Type B pancreatic cell (in vitro differentiated cells): ENCODE data around the gene RPL22L1. TPM values are rescaled to one million over a fixed set of nuclear protein-coding genes. Genes with fewer than 3 reads are reported as not detected.
"Not testable (repeated sequence)": the region's sequence is repeated elsewhere in the genome, so short reads cannot be mapped to it uniquely, and the experiment has no call there.

Source experiments
- DNase-seq: peaks from one replicate; pipeline ENCODE4 v3.0.0; 2021; ENCODE audit warnings: mixed read lengths; ENCODE audit not compliant: unreplicated experiment; ENCODE audit errors: extremely low spot score
- H3K27ac Mint-ChIP-seq: 2 replicates; pipeline ENCODE4 v1.8.0; 2021; ENCODE audit warnings: mild to moderate bottlenecking, mixed read lengths
- H3K27me3 Mint-ChIP-seq: 2 replicates; pipeline ENCODE4 v1.8.0; 2021; ENCODE audit warnings: mixed read lengths
- H3K36me3 Mint-ChIP-seq: 2 replicates; pipeline ENCODE4 v1.8.0; 2021; ENCODE audit warnings: mixed read lengths
- H3K4me1 Mint-ChIP-seq: one replicate; pipeline ENCODE4 v1.8.0; 2021; ENCODE audit warnings: mixed read lengths; ENCODE audit not compliant: unreplicated experiment
- H3K4me3 Mint-ChIP-seq: 2 replicates; pipeline ENCODE4 v1.8.0; 2021; ENCODE audit warnings: mild to moderate bottlenecking, mixed read lengths
- H3K9me3 Mint-ChIP-seq: 2 replicates; pipeline ENCODE4 v1.8.0; 2021; ENCODE audit warnings: mixed read lengths
- CTCF ChIP-seq: fragments of 200-600 bp; sonication (generic); conservative IDR thresholded peaks from 2 replicates; pipeline ENCODE4 v1.5.0; 2021; ENCODE audit warnings: antibody characterized with exemption, mild to moderate bottlenecking
- total RNA-seq: library from RNA; stranded (reverse); gene quantifications from 2 replicates; pipeline ENCODE4 v1.2.1, GENCODE V29; 2021; ENCODE audit warnings: low replicate concordance

RPL22L1 gene
- total RNA-seq, 1 donor from 2014 or later, result 78.3 TPM

GRCh38 chr3:170830580-170830979 is 39.4 kb downstream of the RPL22L1 start:
- no peak overlapping the region for H3K4me3 Mint-ChIP-seq
- H3K9me3 Mint-ChIP-seq, result no peaks in the 10 kb centered on the region
- no peaks in the 10 kb centered on the region for H3K36me3 Mint-ChIP-seq
- TF ChIP-seq CTCF, result no peak
- H3K4me1 Mint-ChIP-seq, result peaks cover 25% of the 10 kb centered on the region
- peaks cover 12% of the 10 kb centered on the region for H3K27me3 Mint-ChIP-seq
- no peak overlapping the region for H3K27ac Mint-ChIP-seq
- no peak for DNase-seq

GRCh38 chr3:170829546-170830272 is 40.3 kb downstream of the RPL22L1 start:
- no peak for TF ChIP-seq CTCF
- H3K27ac Mint-ChIP-seq, result no peak overlapping the region
- DNase-seq, result no peak
- peaks cover 12% of the 10 kb centered on the region for H3K27me3 Mint-ChIP-seq
- H3K36me3 Mint-ChIP-seq, result no peaks in the 10 kb centered on the region
- H3K9me3 Mint-ChIP-seq, result no peaks in the 10 kb centered on the region
- peaks cover 18% of the 10 kb centered on the region for H3K4me1 Mint-ChIP-seq
- no peak overlapping the region for H3K4me3 Mint-ChIP-seq

GRCh38 chr3:170826047-170826446 is 43.9 kb downstream of the RPL22L1 start:
- Mint-ChIP-seq H3K4me3 (no peak overlapping the region), H3K36me3 (peaks cover 3% of the 10 kb centered on the region), H3K4me1 (peaks cover 15% of the 10 kb centered on the region), H3K27me3 (peaks cover 8% of the 10 kb centered on the region), H3K9me3 (no peaks in the 10 kb centered on the region), H3K27ac (no peak overlapping the region)
- no peak for TF ChIP-seq CTCF
- DNase-seq, result no peak

GRCh38 chr3:170823562-170823961 is 46.4 kb downstream of the RPL22L1 start:
- not testable (repeated sequence) for H3K27me3 Mint-ChIP-seq, H3K4me3 Mint-ChIP-seq, DNase-seq, H3K36me3 Mint-ChIP-seq, H3K27ac Mint-ChIP-seq, H3K9me3 Mint-ChIP-seq, H3K4me1 Mint-ChIP-seq

- not testable (repeated sequence) for H3K27me3 Mint-ChIP-seq, H3K27ac Mint-ChIP-seq, DNase-seq, H3K9me3 Mint-ChIP-seq, H3K36me3 Mint-ChIP-seq, H3K4me3 Mint-ChIP-seq
- peaks cover 21% of the 10 kb centered on the region for H3K4me1 Mint-ChIP-seq
These were observed 51.7 kb downstream of the RPL22L1 start for GRCh38 chr3:170818325-170818724.

GRCh38 chr3:170817471-170817870 is 52.5 kb downstream of the RPL22L1 start:
- H3K27ac Mint-ChIP-seq, H3K36me3 Mint-ChIP-seq, DNase-seq, H3K4me3 Mint-ChIP-seq, H3K27me3 Mint-ChIP-seq, H3K9me3 Mint-ChIP-seq: not testable (repeated sequence)
- H3K4me1 Mint-ChIP-seq, result peaks cover 27% of the 10 kb centered on the region

- Mint-ChIP-seq H3K27ac (no peak overlapping the region), H3K27me3 (peaks cover 6% of the 10 kb centered on the region), H3K4me1 (peaks cover 33% of the 10 kb centered on the region)
These were observed 53.2 kb downstream of the RPL22L1 start for GRCh38 chr3:170816841-170817240.

More at GRCh38 chr3:170816841-170817240, 53.2 kb downstream of the RPL22L1 start:
- H3K4me3 Mint-ChIP-seq, result no peak overlapping the region
- DNase-seq, result no peak
- no peak for TF ChIP-seq CTCF
- no peaks in the 10 kb centered on the region for H3K9me3 Mint-ChIP-seq
- no peaks in the 10 kb centered on the region for H3K36me3 Mint-ChIP-seq
